ENCODE results near the gene CBX6.
A peak's percentile ranks its signal among the peaks of the same experiment; 100 is the strongest.

The CBX6 gene

DNA sequence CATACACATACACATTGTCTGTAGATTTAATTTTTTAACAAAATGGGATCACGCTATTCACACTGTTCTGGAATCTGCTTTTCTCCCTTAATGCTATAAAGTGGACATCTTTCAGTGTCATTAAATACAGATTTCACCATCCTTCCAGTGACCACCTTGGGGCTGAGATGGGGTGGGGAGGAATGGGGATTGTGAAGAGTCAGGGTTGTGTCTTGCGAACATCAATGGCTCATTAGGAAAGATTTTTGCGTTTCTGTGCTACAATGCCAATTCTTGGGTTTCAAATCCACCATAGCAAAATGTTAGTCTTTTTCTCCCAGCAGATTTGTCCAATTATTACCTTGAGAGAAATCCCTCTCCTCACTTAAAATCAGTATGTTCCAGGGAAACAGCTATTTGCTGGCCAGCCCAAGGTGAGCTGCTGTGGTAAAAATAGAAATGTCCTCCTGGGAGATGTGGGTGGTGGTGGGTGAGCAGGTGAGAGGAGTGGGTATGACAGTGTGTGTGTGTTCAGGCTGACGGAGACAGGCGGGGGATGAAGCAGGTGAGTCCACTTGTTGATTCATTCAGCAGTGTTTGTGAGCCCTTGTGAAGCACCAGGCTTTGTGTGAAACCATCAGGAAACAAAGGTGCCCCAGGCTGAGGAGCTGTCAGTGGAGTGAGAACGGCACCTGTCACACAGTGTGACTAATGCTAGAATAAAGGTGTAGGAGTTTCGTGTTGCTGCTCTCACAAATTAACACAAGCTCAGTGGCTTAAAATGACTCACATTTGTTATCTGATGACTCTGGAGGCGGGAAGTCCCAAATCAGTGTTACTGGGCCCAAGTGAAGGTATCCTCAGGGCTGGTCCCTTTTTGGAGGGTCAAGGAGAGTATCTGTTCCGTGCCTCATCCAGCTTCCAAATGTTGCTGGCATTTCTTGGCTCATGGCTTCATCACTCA lies 1.7 kb upstream of the CBX6 start:
- no peak for FAIRE-seq

GRCh38 chr22:38872831-38873248 lies 824 bp upstream of the CBX6 start:
- FAIRE-seq = no peak

DNA sequence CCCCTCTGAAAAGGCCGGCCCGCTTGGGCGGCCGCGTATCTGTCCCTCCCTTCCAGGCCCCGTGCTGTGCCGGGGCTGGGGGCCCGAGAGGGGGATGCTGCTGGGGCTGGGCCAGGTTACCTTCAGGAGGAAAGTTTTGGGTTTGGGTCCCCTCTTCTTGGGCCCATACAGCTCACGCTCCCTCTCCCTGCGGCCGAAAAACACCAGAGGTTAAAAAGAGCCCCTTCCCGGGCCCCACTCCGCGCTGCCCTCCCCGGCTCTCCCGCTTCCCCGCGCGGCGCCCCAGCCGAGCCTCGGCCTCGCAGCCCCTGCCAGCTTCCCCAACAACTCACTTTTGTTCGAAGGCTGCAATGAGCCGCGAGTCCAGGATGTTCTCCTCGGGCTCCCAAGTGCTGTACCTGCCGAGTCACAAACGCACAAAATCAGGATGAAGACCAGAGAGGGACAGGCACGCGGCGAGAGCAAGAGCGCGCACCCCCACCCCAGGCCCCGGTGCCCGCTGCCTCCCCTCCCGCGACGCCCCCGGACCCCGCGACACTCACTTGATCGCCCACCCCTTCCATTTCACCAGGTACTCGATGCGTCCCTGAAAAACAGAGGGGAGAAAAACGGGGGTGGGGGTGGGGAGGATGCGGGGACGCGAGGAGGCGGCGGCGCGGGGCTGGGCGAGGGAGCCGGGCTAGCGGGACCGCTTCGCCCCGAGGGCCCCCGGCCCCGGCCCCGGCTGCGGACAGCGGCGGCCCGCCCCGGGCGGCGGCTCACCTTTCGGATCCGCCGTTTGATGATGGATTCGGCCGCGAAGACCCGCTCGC lies 450 bp downstream of the CBX6 start:
- FAIRE-seq = no peak

GRCh38 chr22:38870791-38871359 lies 1.1 kb downstream of the CBX6 start:
- FAIRE-seq = no peak

DNA sequence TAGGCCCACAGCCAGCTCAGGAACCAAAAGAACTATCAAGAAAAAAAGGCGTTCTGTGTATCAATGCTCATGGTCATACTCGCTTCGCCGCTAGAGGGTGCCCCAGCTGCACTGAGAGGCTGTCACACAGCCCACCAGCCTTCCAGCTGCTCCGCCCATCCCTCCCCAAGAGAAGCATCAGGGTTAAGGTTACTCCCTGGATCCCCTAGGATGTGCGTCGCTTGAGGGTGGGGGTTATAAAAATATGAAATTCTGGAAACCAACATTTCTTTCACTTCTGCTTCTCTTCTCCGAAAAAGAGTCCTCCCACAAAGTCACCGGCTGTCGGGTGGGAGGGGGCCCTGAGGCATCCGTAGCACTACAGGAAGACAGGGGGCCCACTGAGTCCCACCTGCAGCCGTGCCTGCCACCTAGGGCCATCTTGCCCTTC lies 1.7 kb downstream of the CBX6 start:
- peak; percentile 93 for FAIRE-seq

DNA sequence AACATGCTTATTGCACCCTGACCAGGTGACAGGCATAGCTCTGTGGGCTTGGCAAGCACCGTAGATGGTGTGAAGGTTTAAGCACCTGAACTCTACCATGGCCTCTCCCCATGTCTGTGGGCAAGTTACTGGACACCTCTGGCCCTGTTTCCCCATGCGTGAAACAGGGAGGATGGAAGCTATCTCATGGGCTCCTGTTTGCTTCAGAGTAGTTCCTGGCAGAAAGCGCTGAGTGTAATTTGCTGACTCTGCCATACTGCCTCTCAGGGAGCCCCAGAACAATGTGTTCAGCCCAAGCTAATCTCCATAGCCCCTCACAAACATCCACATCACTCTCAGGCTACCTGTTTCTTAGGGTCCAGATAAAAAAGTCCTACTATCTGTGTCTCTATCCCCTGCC lies 2.4 kb downstream of the CBX6 start:
- FAIRE-seq = no peak

DNA sequence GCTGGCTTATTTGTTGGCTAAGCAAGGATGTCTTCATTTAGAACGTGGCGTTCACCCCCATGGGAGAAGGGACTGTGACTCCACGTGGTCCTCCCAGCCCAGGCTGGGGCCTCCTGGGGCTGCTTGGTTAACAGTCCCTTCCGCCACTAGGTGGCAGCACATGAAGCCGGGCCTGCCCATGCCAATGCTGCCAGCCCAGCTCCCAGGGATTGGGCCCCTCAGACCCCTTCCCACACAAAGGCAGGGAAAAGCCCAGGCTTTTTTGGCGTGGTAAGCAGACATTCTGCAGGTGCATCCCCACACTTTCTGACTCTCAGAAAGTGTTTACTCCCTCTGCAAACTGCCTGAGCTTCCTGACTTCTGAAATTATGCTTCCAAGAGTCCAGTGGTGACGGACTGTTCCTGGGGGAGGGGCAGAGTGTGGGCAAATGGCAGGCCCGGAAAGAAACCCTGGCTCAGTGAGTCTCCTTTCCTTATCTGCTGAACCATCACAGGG lies 3.1 kb downstream of the CBX6 start:
- no peak for FAIRE-seq

DNA sequence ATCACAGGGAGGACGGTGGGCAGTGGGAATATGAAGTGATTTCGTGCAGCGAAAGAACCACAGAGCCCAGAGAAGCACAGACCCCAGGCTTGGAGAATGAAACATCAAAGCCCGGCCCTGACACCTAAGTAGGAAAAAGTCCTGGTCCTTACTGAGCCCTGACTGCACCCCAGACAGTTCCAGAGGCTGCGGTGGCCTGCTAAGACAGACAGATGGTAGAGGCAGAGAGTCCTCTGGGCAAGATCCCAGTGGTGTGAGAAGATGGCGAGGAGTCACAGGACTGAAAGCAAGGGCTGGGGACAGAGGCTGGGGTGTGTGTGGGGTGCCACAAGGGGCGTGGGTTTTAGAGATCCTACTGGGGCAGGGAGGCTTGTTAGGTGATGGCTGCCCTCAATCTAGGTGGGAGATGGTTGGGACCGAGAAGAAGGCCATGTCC lies 3.7 kb downstream of the CBX6 start:
- FAIRE-seq = no peak

DNA sequence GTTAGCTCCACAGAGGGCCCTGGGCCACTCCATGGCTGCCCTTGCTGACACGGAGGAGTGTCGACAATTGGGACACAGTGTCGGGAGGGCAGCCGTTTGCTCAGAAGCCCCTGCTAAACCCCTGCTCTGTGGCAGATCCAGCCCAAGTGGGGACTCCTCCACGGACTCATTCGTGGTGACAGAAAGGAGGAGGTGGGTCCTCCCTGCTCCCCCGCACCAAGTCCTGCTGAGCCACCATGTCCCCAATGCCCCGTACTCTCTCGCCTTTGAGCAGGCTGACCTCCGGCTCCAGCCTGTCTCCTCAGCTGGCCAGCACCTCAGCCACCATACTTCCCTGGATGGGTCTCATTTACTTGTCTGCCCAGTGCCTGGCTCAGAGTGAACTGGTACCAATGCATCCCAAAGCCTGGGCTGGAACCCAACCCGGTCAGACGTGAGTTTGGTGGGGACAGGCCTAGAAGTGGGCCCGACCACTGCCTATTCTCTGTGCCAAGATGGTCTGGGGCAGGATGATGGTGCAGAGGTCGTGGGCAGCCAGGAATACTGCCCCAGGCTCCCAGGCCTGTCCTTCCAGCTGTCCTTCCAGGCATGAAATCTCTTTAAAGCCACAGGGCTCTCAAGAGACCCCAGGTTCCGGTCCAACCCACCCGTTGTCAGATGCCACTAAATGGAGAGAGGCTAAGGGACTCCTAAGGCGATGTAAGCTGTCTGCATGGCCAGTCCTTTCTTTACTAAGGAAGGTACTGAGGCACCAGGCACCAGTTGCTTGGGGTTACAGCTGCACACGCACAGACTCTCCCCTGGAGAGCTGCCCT lies 4.3 kb downstream of the CBX6 start:
- FAIRE-seq = no peak

GRCh38 chr22:38867124-38867455 lies 4.9 kb downstream of the CBX6 start:
- FAIRE-seq = no peak

DNA sequence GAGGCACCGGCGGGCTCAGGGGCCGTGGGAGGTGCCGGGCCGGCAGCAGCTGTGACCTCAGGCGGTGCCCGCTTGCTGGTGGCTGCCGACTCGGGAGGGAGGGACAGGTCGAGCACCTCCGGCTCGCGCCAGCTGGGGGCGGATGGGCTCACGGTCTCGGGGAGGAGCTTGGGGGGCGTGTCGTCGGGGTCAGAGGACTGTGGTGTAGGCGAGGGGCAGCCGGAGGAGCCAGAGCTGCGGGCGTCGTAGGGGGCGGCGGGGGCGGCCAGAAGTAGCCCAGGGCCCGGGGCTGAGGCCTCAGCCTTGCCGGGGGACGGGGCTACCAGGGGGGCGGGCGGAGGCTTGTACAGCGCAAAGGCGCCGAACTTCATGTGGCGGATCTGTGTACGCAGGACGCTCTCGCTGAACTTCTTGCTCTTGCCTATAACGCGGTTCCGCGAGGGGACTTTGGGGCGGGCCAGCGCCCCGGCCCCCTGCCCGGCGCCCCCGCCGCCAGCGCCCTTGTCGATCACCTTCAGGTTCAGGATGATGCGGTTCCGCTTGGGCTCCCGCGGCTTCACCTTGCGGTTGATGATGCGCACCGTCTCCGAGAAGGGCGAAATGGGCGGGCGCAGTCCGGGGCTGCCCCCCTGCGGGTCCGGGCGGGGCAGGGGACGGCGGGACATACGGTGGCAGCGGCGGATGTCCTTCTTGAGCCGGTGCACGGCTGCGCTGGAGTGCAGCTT lies 5.5 kb downstream of the CBX6 start:
- FAIRE-seq = no peak

DNA sequence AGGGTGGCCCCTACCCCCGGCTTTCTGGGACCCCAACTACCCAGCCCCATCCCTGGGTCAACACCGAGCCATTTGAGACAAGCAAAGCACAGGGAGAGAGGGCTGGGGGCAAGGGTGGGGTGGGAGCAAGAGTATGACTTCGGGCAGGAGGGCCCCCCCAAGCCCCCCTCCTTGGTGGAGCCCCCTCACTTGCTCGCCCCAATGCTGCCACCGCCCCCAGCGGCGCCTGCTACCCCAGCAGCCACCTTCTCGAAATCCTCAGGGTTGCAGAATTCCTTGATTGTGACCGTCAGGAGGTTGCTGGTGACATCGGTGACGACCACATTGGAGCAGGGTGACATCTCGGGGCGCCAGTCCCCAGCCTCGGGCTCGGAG lies 6.0 kb downstream of the CBX6 start:
- FAIRE-seq = no peak

DNA sequence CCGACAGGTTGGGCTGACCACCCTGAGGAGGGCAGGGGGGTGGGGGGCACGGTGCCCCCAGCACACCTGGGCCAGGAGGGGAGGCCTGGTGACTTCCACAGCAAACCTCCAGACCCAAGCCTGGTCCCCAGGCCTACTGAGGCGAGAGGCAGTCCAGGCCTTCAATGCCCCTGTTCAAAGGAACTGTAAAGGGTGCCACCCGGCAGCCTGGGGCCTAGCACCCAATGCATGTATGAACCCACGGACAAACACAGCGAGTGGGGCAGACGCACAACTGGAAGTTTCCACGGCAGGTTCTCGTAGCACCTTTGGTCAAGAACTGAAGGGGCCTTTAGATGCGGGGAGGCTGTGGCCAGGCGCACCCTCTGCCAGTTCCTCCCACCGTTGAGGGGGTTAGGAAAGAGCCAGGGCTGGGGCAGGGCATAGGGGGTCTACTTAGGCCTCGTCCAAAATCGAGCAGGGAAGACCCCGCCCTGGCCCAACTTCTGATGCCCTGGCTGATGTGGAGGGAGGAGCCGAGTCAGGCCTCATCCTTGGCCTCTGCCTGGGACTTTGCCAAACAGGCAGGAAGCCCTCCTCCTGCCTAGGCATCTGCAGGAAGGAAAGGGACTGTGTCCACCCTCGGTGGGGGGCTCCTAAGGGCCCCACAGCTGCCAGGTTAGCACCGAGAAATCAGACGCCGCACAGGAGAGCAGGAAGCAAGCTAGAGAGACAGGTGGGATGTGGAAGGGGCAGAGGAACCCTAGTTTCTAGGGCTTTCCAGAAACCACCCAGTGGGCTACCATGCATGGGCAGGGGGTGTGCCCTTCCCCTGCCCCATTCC lies 6.6 kb downstream of the CBX6 start:
- no peak for FAIRE-seq

- FAIRE-seq = no peak
Measured at GRCh38 chr22:38864361-38865191, 7.4 kb downstream of the CBX6 start.

- FAIRE-seq = no peak
Measured at GRCh38 chr22:38863531-38864131, 8.4 kb downstream of the CBX6 start.

GRCh38 chr22:38862375-38863329 lies 9.4 kb downstream of the CBX6 start:
- FAIRE-seq = peak; percentile 97

GRCh38 chr22:38861927-38862326 lies 10.1 kb downstream of the CBX6 start:
- no peak for FAIRE-seq

DNA sequence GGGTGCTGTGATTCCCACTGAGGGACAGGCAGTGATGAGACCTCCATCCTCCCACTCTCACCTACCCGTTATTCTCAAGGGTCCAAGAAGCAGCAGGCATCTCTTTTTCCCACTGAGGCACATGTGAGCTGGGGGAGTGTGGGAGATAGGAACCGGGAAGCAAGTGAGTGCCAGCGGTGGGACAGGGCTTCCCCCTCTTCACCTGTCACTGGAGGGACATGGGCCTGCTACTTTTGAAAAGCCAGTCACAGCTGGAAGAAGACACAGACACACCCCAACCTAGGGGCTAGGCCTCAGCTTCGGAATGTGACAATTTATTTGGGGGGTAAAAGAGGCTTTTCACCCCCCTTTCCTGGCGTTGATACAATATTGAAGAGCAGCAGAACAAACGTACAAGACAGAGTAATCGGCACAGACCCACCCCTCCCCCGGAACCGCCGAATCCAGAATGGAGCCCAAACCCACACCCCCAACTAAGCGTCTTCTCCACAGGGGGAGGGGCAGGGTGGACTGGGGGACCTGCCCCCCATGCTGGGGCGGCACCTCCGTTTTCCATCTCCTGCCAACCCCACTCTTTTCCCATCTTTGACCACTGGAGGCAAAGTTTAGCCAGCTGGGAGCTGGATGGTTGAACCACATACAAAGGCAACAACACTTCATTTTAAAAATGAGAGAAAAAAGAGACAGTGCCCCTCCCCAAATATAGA lies 10.7 kb downstream of the CBX6 start:
- peak; percentile 94 for FAIRE-seq
